ENCODE data around the gene GCG.

DNA sequence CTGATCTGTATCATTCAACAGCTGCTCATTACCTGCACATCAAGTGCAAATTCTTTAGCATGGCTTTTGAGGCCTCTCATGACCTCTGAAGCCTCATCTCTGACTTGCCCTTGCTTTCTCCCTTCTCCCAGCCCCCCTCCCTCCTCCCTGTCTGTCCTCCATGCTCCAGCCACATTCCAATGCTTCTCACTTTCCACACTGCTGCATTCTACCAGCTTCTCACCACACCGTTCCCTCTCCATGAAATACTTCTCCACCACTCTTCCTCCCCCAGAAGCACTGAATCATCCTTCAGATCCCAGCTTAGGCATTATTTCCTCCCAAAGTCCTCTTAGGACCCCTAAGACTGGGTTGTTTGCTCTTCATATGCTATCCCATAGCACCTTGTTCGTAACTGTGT is 26.9 kb downstream of the GCG start:
- TF ChIP-seq, protein P1, sequence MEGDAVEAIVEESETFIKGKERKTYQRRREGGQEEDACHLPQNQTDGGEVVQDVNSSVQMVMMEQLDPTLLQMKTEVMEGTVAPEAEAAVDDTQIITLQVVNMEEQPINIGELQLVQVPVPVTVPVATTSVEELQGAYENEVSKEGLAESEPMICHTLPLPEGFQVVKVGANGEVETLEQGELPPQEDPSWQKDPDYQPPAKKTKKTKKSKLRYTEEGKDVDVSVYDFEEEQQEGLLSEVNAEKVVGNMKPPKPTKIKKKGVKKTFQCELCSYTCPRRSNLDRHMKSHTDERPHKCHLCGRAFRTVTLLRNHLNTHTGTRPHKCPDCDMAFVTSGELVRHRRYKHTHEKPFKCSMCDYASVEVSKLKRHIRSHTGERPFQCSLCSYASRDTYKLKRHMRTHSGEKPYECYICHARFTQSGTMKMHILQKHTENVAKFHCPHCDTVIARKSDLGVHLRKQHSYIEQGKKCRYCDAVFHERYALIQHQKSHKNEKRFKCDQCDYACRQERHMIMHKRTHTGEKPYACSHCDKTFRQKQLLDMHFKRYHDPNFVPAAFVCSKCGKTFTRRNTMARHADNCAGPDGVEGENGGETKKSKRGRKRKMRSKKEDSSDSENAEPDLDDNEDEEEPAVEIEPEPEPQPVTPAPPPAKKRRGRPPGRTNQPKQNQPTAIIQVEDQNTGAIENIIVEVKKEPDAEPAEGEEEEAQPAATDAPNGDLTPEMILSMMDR (IDR thresholded peaks at IDR 0.05): no peak
- TF ChIP-seq POLR2A (IDR thresholded peaks at IDR 0.05): no peak

All from transverse colon (tissue), 3 donors.